HEK293 (cell line): ENCODE data around the gene ARHGAP42.
A peak's percentile ranks its signal among the peaks of the same experiment; 100 is the strongest.

Source experiments
- CTCF ChIA-PET: fragments of 350-600 bp; formaldehyde crosslinking; extraction: SDS; loops from one replicate; lab custom pipeline; 2021; ENCODE audit warnings: antibody characterized with exemption; lab: Yijun Ruan, JAX
- POLR2A ChIA-PET: fragments of 300-600 bp; formaldehyde crosslinking; extraction: SDS; loops from one replicate; lab custom pipeline; 2020; ENCODE audit warnings: antibody characterized with exemption, inconsistent platforms; lab: Yijun Ruan, JAX
- H3K27ac ChIP-seq: fragments of 200-500 bp; sonication (Bioruptor generic); 2 replicates; pipeline ENCODE4 v1.5.1; 2014; ENCODE audit warnings: low read depth, low read length, control low read depth, inconsistent platforms; ENCODE audit errors: extremely low read depth
- H3K36me3 ChIP-seq, 2 experiments: fragments of 200-500 bp in 1 of 2; sonication (Bioruptor generic) in 1 of 2; 1 replicate in 1 of 2; 2 replicates in 1 of 2; pipeline ENCODE4 v1.5.1; 2014 to 2017; ENCODE audit warnings: inconsistent platforms in 2 of 2, low read length in 2 of 2; ENCODE audit not compliant: control insufficient read depth in 2 of 2, insufficient read depth in 1 of 2
- H3K4me1 ChIP-seq: fragments of 200-500 bp; sonication (Bioruptor generic); 2 replicates; pipeline ENCODE4 v1.5.1; 2014; ENCODE audit warnings: mild to moderate bottlenecking, low read length, inconsistent platforms; ENCODE audit not compliant: control insufficient read depth, insufficient read depth
- H3K4me3 ChIP-seq: 2 replicates; pipeline ENCODE4 v1.5.1; 2011; ENCODE audit warnings: low read depth, mild to moderate bottlenecking, control low read depth, low read length, moderate library complexity
- H3K9me3 ChIP-seq: fragments of 200-500 bp; sonication (Bioruptor generic); 2 replicates; pipeline ENCODE4 v1.5.1; 2014; ENCODE audit warnings: low read depth, low read length, inconsistent platforms; ENCODE audit not compliant: control insufficient read depth, insufficient read depth
- GLIS2 ChIP-seq: fragments of 450-650 bp; formaldehyde crosslinking; IDR thresholded peaks from 2 replicates; pipeline ENCODE4 v1.5.1; 2016; ENCODE audit warnings: missing biosample characterization, missing genetic modification characterization
- HOXA7 ChIP-seq: sonication (generic); formaldehyde crosslinking; IDR thresholded peaks from 2 replicates; pipeline ENCODE4 v1.8.1; 2022; ENCODE audit warnings: missing genetic modification reagents, borderline replicate concordance
- MEIS1 ChIP-seq: sonication (generic); formaldehyde crosslinking; IDR thresholded peaks from 2 replicates; pipeline ENCODE4 v1.8.1; 2022; ENCODE audit warnings: missing genetic modification reagents, mild to moderate bottlenecking, borderline replicate concordance
- MYNN ChIP-seq: fragments of 450-650 bp; formaldehyde crosslinking; IDR thresholded peaks from 2 replicates; pipeline ENCODE4 v1.5.1; 2016; ENCODE audit warnings: missing biosample characterization, missing genetic modification characterization, borderline replicate concordance
- MZF1 ChIP-seq: fragments of 450-650 bp; formaldehyde crosslinking; IDR thresholded peaks from 2 replicates; pipeline ENCODE4 v1.5.1; 2017; ENCODE audit warnings: missing biosample characterization, missing genetic modification characterization, borderline replicate concordance
- SETDB1 ChIP-seq: IDR thresholded peaks from one replicate; pipeline ENCODE4 v1.6.1; 2017; ENCODE audit warnings: mild to moderate bottlenecking, low read length, moderate library complexity, mixed read lengths; ENCODE audit not compliant: insufficient read length
- TRIM28 ChIP-seq: IDR thresholded peaks from 2 replicates; pipeline ENCODE4 v1.6.1; 2011; ENCODE audit warnings: low read length, control low read depth, borderline replicate concordance
- ZNF112 ChIP-seq: fragments of 450-650 bp; formaldehyde crosslinking; IDR thresholded peaks from 2 replicates; pipeline ENCODE4 v1.5.0; 2017; ENCODE audit warnings: missing biosample characterization, missing genetic modification characterization
- ZNF121 ChIP-seq: fragments of 450-650 bp; formaldehyde crosslinking; IDR thresholded peaks from 2 replicates; pipeline ENCODE4 v1.5.1; 2016; ENCODE audit warnings: missing biosample characterization, missing genetic modification characterization
- ZNF132 ChIP-seq: fragments of 450-650 bp; formaldehyde crosslinking; IDR thresholded peaks from 2 replicates; pipeline ENCODE4 v1.5.1; 2017; ENCODE audit warnings: missing biosample characterization, missing genetic modification characterization, borderline replicate concordance
- ZNF133 ChIP-seq: fragments of 450-650 bp; formaldehyde crosslinking; IDR thresholded peaks from 2 replicates; pipeline ENCODE4 v1.5.1; 2016; ENCODE audit warnings: missing biosample characterization, missing genetic modification characterization
- ZNF19 ChIP-seq: fragments of 450-650 bp; formaldehyde crosslinking; IDR thresholded peaks from 2 replicates; pipeline ENCODE4; 2016; ENCODE audit warnings: missing biosample characterization, missing genetic modification characterization, low read depth
- ZNF214 ChIP-seq: fragments of 450-650 bp; formaldehyde crosslinking; IDR thresholded peaks from 2 replicates; pipeline ENCODE4 v1.5.1; 2017; ENCODE audit warnings: missing biosample characterization, mild to moderate bottlenecking, missing genetic modification characterization, borderline replicate concordance
- ZNF280C ChIP-seq: fragments of 450-650 bp; formaldehyde crosslinking; IDR thresholded peaks from 2 replicates; pipeline ENCODE4 v1.5.1; 2016; ENCODE audit warnings: missing biosample characterization, missing genetic modification characterization
- ZNF366 ChIP-seq: fragments of 450-650 bp; formaldehyde crosslinking; conservative IDR thresholded peaks from 2 replicates; pipeline ENCODE4 v1.5.1; 2016; ENCODE audit warnings: missing biosample characterization, missing genetic modification characterization
- ZNF404 ChIP-seq: fragments of 450-650 bp; formaldehyde crosslinking; IDR thresholded peaks from 2 replicates; pipeline ENCODE4 v1.5.1; 2017; ENCODE audit warnings: missing biosample characterization, missing genetic modification characterization
- ZNF416 ChIP-seq: fragments of 450-650 bp; formaldehyde crosslinking; IDR thresholded peaks from 2 replicates; pipeline ENCODE4 v1.5.1; 2016; ENCODE audit warnings: missing biosample characterization, missing genetic modification characterization
- ZNF561 ChIP-seq: fragments of 450-650 bp; IDR thresholded peaks from 2 replicates; pipeline ENCODE4 v1.5.1; 2018; ENCODE audit warnings: missing biosample characterization, missing genetic modification characterization, borderline replicate concordance
- ZNF610 ChIP-seq: fragments of 450-650 bp; formaldehyde crosslinking; IDR thresholded peaks from 2 replicates; pipeline ENCODE4 v1.5.1; 2016; ENCODE audit warnings: missing biosample characterization, missing genetic modification characterization, borderline replicate concordance
- ZNF76 ChIP-seq: fragments of 450-650 bp; formaldehyde crosslinking; IDR thresholded peaks from 2 replicates; pipeline ENCODE4; 2016; ENCODE audit warnings: low read depth, missing biosample characterization, missing genetic modification characterization, borderline replicate concordance
- ZNF777 ChIP-seq: fragments of 450-650 bp; formaldehyde crosslinking; IDR thresholded peaks from 2 replicates; pipeline ENCODE4 v1.5.1; 2017; ENCODE audit warnings: missing biosample characterization, missing genetic modification characterization, borderline replicate concordance
- ZSCAN18 ChIP-seq: fragments of 450-650 bp; formaldehyde crosslinking; IDR thresholded peaks from 2 replicates; pipeline ENCODE4 v1.5.1; 2016; ENCODE audit warnings: missing biosample characterization, missing genetic modification characterization
- ZXDB ChIP-seq: fragments of 450-650 bp; formaldehyde crosslinking; IDR thresholded peaks from 2 replicates; pipeline ENCODE4 v1.5.1; 2016; ENCODE audit warnings: missing biosample characterization, missing genetic modification characterization

Gene ARHGAP42

GRCh38 chr11:100785148-100785983 is 98.3 kb downstream of the ARHGAP42 start:
- ChIA-PET CTCF (interaction anchor here (0.7 to 1.2 kb wide), 3 partner anchors 9 to 43 kb away, joined by 3 to 4 read pairs (median 3); no protein-coding TSS in a partner anchor), POLR2A (no interaction called here)
- TF ChIP-seq ZNF280C (tag by site-specific recombination) = no peak
- TF ChIP-seq ZNF404 = no peak
- no peak for TF ChIP-seq ZNF112 (tag by site-specific recombination)
- no peak for TF ChIP-seq ZSCAN18 (tag by site-specific recombination)
- no peak for TF ChIP-seq ZNF121 (tag by site-specific recombination)
- no peak for TF ChIP-seq ZNF214
- TF ChIP-seq MEIS1 (CRISPR knock-in tag) = no peak
- no peak for TF ChIP-seq GLIS2 (tag by site-specific recombination)
- TF ChIP-seq HOXA7 = no peak
- TF ChIP-seq MYNN (tag by site-specific recombination) = no peak
- no peak for TF ChIP-seq ZNF561 (tag by site-specific recombination)
- no peak for TF ChIP-seq ZXDB (tag by site-specific recombination)
- H3K36me3 ChIP-seq = no peaks in the 10 kb centered on the region
- no peak overlapping the region for H3K27ac ChIP-seq
- no peaks in the 10 kb centered on the region for H3K9me3 ChIP-seq
- H3K4me3 ChIP-seq = no peak overlapping the region
- H3K4me1 ChIP-seq = no peaks in the 10 kb centered on the region

DNA sequence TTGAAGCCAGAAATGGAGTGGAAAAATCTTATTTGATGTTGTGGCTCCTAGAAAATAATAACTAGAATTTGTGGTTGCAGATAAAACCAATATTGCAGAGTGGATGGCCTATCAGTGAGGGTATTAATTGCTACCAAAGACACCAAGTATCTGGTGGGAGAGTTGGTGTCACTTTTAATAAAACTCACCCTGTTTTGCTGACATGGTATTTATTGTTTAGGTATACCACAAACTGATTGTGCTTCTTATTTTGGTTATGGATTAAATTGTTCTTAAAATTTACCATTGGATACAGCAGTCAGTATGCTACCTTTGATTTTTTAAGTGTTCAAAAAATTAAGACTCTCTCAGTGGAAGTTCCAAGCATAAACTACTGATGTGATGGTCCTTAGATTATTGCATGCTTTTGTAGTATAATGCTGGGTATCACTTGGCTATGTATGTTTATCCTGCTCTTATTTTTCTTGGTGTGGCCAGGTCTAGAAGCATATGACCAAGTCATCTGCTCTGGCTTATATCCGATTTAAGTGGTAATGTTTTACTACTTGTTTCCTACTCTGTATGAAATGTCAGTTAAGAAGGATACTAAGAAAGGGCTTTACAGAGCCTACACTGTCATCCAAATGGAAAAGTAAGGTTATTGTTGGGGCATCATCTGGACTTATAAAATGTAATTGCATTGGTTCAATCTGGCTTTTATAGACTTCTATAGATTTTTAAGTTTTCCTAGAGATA is 101.6 kb downstream of the ARHGAP42 start:
- H3K36me3 ChIP-seq = no peaks in the 10 kb centered on the region
- TF ChIP-seq ZNF610 (tag by site-specific recombination) (no peak), MZF1 (tag by site-specific recombination) (no peak), ZNF132 (tag by site-specific recombination) (no peak), ZNF19 (tag by site-specific recombination) (no peak), ZNF777 (tag by site-specific recombination) (no peak)
- POLR2A ChIA-PET = no interaction called here
- H3K4me1 ChIP-seq = no peaks in the 10 kb centered on the region
- H3K27ac ChIP-seq = no peak overlapping the region
- H3K4me3 ChIP-seq = no peak overlapping the region
- CTCF ChIA-PET = interaction anchor here (0.6 kb wide), 1 partner anchor 650 kb away, joined by 7 read pairs; no protein-coding TSS in a partner anchor
- no peaks in the 10 kb centered on the region for H3K9me3 ChIP-seq

DNA sequence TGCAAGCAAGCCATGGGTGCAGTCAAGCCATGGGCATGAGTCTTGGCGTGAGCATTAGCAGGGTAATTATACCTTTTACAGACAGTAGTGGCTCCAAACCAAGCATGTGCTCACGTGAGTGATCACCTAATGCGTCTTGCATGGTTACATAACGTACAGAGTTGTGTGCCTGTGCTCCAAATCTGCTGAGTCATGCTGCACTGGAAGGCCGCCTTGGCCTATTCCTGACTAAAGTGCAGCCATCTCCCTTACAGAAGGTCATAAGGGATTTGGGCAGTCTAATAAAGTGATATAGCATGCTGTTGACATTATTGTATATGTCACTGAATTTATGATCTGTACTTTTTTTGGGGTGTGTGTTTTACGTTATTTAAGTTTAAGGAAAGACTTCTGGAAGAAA is 102.4 kb downstream of the ARHGAP42 start:
- H3K27ac ChIP-seq = no peak overlapping the region
- TF ChIP-seq SETDB1 (peak; percentile 84), ZNF416 (tag by site-specific recombination) (no peak), ZNF76 (tag by site-specific recombination) (no peak), TRIM28 (peak; percentile 78; the same call in 1 of the 2 replicates), ZNF133 (tag by site-specific recombination) (no peak), ZNF366 (no peak)
- no peaks in the 10 kb centered on the region for H3K9me3 ChIP-seq
- CTCF ChIA-PET = no interaction called here
- POLR2A ChIA-PET = no interaction called here
- no peaks in the 10 kb centered on the region for H3K36me3 ChIP-seq
- H3K4me3 ChIP-seq = no peak overlapping the region
- H3K4me1 ChIP-seq = no peaks in the 10 kb centered on the region
